ENCODE results near the gene SMC1A.

Gene SMC1A

GRCh38 chrX:53383376-53384076, 38.9 kb downstream of the SMC1A start:
- H2AFZ ChIP-seq (ENCODE audit: low read length): no peak overlapping the region
- no peaks in the 10 kb centered on the region for H3K9me3 ChIP-seq (ENCODE audit: insufficient read depth, low read depth, low read length)
- TF ChIP-seq CTCF (conservative IDR thresholded peaks at IDR 0.05; ENCODE audit: low read length) (no peak), EZH2phosphoT487 (IDR thresholded peaks at IDR 0.05; ENCODE audit: borderline replicate concordance) (no peak)

GRCh38 chrX:53379747-53380146, 42.7 kb downstream of the SMC1A start:
- H3K36me3 ChIP-seq (ENCODE audit: insufficient read depth, low read length): peaks cover 61% of the 10 kb centered on the region; the same call in 1 of the 2 replicates

More at GRCh38 chrX:53383376-53384076, 38.9 kb downstream of the SMC1A start:
- H3K4me3 ChIP-seq (ENCODE audit: low read length, poor library complexity, severe bottlenecking): no peak overlapping the region
- no peaks in the 10 kb centered on the region for H4K20me1 ChIP-seq (ENCODE audit: insufficient read depth, low read length, poor library complexity, severe bottlenecking)
- H3F3A ChIP-seq (ENCODE audit: low read depth): no peaks in the 10 kb centered on the region
- H3K27me3 ChIP-seq (ENCODE audit: insufficient read depth, low read length, poor library complexity, severe bottlenecking): no peaks in the 10 kb centered on the region
- no peak overlapping the region for H3K9ac ChIP-seq (ENCODE audit: low read depth, low read length, poor library complexity, severe bottlenecking)
- no peaks in the 10 kb centered on the region for H3K9me2 ChIP-seq (replicated peaks; ENCODE audit: low read depth, low read length)
- H3K79me2 ChIP-seq (ENCODE audit: insufficient read depth, low read length): no peaks in the 10 kb centered on the region
- no peak overlapping the region for H3K4me2 ChIP-seq (ENCODE audit: low read depth, low read length, poor library complexity, severe bottlenecking)
- H3K36me3 ChIP-seq (ENCODE audit: insufficient read depth, low read length): peaks cover 70% of the 10 kb centered on the region; the same call in 1 of the 2 replicates
- H3K4me1 ChIP-seq (ENCODE audit: insufficient read depth, low read length, poor library complexity, severe bottlenecking): no peaks in the 10 kb centered on the region

GRCh38 chrX:53379008-53379710, 43.3 kb downstream of the SMC1A start:
- Histone ChIP-seq H3K36me3 (ENCODE audit: insufficient read depth, low read length) (peaks cover 61% of the 10 kb centered on the region; the same call in 1 of the 2 replicates), H3K9ac (ENCODE audit: low read depth, low read length, poor library complexity, severe bottlenecking) (no peak overlapping the region)

More at GRCh38 chrX:53379747-53380146, 42.7 kb downstream of the SMC1A start:
- no peak overlapping the region for H3K4me3 ChIP-seq (ENCODE audit: low read length, poor library complexity, severe bottlenecking)
- TF ChIP-seq EZH2phosphoT487 (IDR thresholded peaks at IDR 0.05; ENCODE audit: borderline replicate concordance) (no peak), CTCF (conservative IDR thresholded peaks at IDR 0.05; ENCODE audit: low read length) (no peak)
- H3K9me2 ChIP-seq (replicated peaks; ENCODE audit: low read depth, low read length): no peaks in the 10 kb centered on the region
- no peaks in the 10 kb centered on the region for H3F3A ChIP-seq (ENCODE audit: low read depth)
- no peaks in the 10 kb centered on the region for H3K9me3 ChIP-seq (ENCODE audit: insufficient read depth, low read depth, low read length)
- H3K27me3 ChIP-seq (ENCODE audit: insufficient read depth, low read length, poor library complexity, severe bottlenecking): no peaks in the 10 kb centered on the region
- no peaks in the 10 kb centered on the region for H3K79me2 ChIP-seq (ENCODE audit: insufficient read depth, low read length)
- H3K4me1 ChIP-seq (ENCODE audit: insufficient read depth, low read length, poor library complexity, severe bottlenecking): no peaks in the 10 kb centered on the region
- no peak overlapping the region for H2AFZ ChIP-seq (ENCODE audit: low read length)
- no peaks in the 10 kb centered on the region for H4K20me1 ChIP-seq (ENCODE audit: insufficient read depth, low read length, poor library complexity, severe bottlenecking)
- H3K9ac ChIP-seq (ENCODE audit: low read depth, low read length, poor library complexity, severe bottlenecking): no peak overlapping the region
- no peak overlapping the region for H3K4me2 ChIP-seq (ENCODE audit: low read depth, low read length, poor library complexity, severe bottlenecking)

More at GRCh38 chrX:53379008-53379710, 43.3 kb downstream of the SMC1A start:
- H3K9me2 ChIP-seq (replicated peaks; ENCODE audit: low read depth, low read length): no peaks in the 10 kb centered on the region
- no peaks in the 10 kb centered on the region for H3K9me3 ChIP-seq (ENCODE audit: insufficient read depth, low read depth, low read length)
- H4K20me1 ChIP-seq (ENCODE audit: insufficient read depth, low read length, poor library complexity, severe bottlenecking): no peaks in the 10 kb centered on the region
- H3K4me2 ChIP-seq (ENCODE audit: low read depth, low read length, poor library complexity, severe bottlenecking): no peak overlapping the region
- TF ChIP-seq CTCF (conservative IDR thresholded peaks at IDR 0.05; ENCODE audit: low read length) (no peak), EZH2phosphoT487 (IDR thresholded peaks at IDR 0.05; ENCODE audit: borderline replicate concordance) (no peak)
- H3K27me3 ChIP-seq (ENCODE audit: insufficient read depth, low read length, poor library complexity, severe bottlenecking): no peaks in the 10 kb centered on the region
- H3K4me3 ChIP-seq (ENCODE audit: low read length, poor library complexity, severe bottlenecking): no peak overlapping the region
- H2AFZ ChIP-seq (ENCODE audit: low read length): no peak overlapping the region
- H3K4me1 ChIP-seq (ENCODE audit: insufficient read depth, low read length, poor library complexity, severe bottlenecking): no peaks in the 10 kb centered on the region
- H3F3A ChIP-seq (ENCODE audit: low read depth): no peaks in the 10 kb centered on the region
- H3K79me2 ChIP-seq (ENCODE audit: insufficient read depth, low read length): no peaks in the 10 kb centered on the region

Measured in Loucy (cell line).